Lower leg skin (tissue), 4 donors: Measurements from ENCODE around the gene NACC2. TPM values are rescaled to one million over a fixed set of nuclear protein-coding genes. Genes with fewer than 3 reads are reported as not detected.

Experiments
- DNase-seq, 2 donors: peaks; one replicate each; pipeline ENCODE4 v3.0.0-alpha.2; 2019; ENCODE audit warnings: low spot score in 2 of 2
- H3K4me3 ChIP-seq: fragments of 200-600 bp; sonication (generic); 2 replicates; pipeline ENCODE4 v1.5.1; 2017; ENCODE audit warnings: mild to moderate bottlenecking, low read depth; ENCODE audit not compliant: poor library complexity, severe bottlenecking
- CTCF ChIP-seq, 3 donors: fragments of 450-650 bp; IDR thresholded peaks; one replicate each; pipeline ENCODE4 v1.5.1; 2016; ENCODE audit warnings: antibody characterized with exemption in 3 of 3, mild to moderate bottlenecking in 3 of 3, moderate library complexity in 2 of 3
- POLR2A ChIP-seq, 2 donors: fragments of 450-650 bp; IDR thresholded peaks; one replicate each; pipeline ENCODE4 v1.6.1; 2016 to 2017; ENCODE audit warnings: antibody characterized with exemption in 2 of 2, mild to moderate bottlenecking in 1 of 2, moderate library complexity in 1 of 2
- WGBS, 2 donors: methylation state at CpG; one replicate each; pipeline ENCODE4 v1.1.5; 2018; 5-methylcytosine and 5-hydroxymethylcytosine counted together
- intact Hi-C: fragments of 100-400 bp; cut with DNase I; formaldehyde crosslinking; loops from one replicate; pipeline ENCODE4 v1.15.0; 2023; ENCODE audit warnings: low total_unique reads
- total RNA-seq, 4 donors: library from RNA; depleted of rRNA; stranded (reverse); fragments of >200 nt; gene quantifications; one replicate each; pipeline ENCODE4 v1.1.0, GENCODE V29; 2016

NACC2 gene
- total RNA-seq, 4 donors from 2014 or later = 9.1 to 17.3 (median 13.4) TPM

DNA sequence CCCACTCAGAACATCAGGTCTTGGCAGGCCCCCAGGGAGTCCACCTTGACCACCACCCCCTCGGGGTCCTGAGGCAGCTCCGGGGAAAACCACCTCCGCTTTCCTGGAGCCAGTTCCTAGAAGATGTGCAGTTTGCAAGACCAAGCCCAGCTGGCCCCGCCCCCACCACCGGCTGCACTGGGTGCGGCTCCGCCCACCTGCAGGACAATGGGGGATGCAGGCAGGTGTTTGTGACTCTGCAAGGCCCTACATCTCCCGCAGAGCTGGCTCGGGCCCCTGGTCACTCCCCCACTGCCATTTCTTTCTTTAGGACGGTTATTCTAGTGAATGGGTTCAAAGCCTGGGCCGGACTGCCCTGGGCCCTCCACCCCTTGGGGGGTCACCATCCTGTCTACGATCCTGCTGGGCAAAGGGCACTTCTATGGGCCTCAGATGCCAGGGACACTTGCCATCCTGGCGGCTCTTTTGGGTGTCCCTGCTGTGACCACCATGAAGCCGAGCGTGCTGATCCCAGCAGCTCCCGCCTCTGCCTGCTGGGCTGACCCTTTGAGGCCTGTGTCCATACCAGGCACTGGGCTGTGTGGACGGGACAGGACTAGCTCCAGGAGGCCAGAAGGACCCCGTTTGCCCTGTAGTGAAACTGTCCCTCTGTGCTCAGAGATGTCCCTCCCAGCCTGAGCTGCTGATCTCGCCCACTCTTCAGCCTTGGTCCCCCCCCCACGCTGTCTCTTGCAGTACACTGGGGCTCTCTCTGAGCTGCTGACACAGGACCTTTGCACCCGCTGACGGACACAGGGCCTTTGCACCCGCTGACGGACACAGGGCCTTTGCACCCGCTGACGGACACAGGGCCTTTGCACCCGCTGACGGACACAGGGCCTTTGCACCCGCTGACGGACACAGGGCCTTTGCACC lies 5.9 kb upstream of the NACC2 start:
- WGBS, 2 donors = 69 to 85% methylated on average over 17 to 24 of the region's 30 CpGs
- no peak overlapping the region for H3K4me3 ChIP-seq
- no peak for DNase-seq
- TF ChIP-seq CTCF (IDR thresholded peaks at IDR 0.05) = no peak
- TF ChIP-seq POLR2A (IDR thresholded peaks at IDR 0.05) = no peak
- intact Hi-C loops = no loop called here

DNA sequence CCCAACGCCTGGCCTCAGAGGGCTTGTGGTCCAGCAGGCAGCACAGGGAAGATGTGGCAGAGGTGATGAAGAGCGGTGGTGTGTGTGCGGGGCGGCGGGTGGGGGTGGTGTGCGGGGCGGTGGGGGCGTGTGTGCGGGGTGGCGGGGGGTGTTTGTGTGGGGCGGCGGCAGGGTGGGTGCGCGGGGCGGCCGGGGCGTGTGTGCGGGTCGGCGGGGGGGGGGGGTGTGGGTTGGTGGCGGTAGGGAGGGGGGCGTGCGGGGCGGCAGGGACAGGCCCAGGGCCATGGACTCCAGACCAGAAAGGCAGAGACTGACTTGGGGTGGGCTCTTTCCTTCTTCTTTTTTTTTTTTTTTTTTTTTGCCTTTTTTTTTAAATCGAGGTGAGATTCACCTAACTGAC lies 4.5 kb upstream of the NACC2 start:
- H3K4me3 ChIP-seq = no peak overlapping the region
- TF ChIP-seq POLR2A (IDR thresholded peaks at IDR 0.05) = no peak
- no peak for TF ChIP-seq CTCF (IDR thresholded peaks at IDR 0.05)
- 56 to 58% methylated on average over 10 to 20 of the region's 25 CpGs for WGBS, 2 donors
- DNase-seq = no peak
- intact Hi-C loops = no loop called here

DNA sequence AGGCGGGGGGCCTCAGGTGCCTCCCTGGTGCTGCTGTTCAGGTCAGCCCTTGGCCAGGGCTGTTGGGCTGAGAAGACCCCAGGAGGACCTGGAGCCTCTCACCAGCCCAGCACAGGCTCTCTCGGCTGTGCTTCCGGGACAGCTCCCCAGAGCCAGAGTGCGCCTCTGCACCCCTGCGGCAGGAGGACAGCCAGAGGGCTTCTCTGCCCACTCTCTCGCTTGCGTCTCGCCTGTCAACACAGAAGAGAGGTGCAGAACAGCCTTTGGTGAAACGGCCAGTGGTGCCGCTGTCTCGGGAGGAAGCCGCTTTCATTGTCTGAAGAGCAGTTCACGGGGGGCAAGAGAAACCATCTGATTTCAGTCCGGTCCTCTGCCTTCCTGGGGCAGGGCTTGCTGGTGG lies 3.8 kb upstream of the NACC2 start:
- TF ChIP-seq CTCF (IDR thresholded peaks at IDR 0.05) (no peak), POLR2A (IDR thresholded peaks at IDR 0.05) (no peak)
- H3K4me3 ChIP-seq = no peak overlapping the region
- DNase-seq = no peak
- intact Hi-C loops = no loop called here
- 56 to 67% methylated on average over 14 of the region's 14 CpGs for WGBS, 2 donors

GRCh38 chr9:136098210-136098609 lies 3.1 kb upstream of the NACC2 start:
- intact Hi-C loops = no loop called here
- no peak overlapping the region for H3K4me3 ChIP-seq
- TF ChIP-seq CTCF (IDR thresholded peaks at IDR 0.05) (no peak), POLR2A (IDR thresholded peaks at IDR 0.05) (no peak)
- 84 to 88% methylated on average over 11 of the region's 11 CpGs for WGBS, 2 donors
- no peak for DNase-seq

DNA sequence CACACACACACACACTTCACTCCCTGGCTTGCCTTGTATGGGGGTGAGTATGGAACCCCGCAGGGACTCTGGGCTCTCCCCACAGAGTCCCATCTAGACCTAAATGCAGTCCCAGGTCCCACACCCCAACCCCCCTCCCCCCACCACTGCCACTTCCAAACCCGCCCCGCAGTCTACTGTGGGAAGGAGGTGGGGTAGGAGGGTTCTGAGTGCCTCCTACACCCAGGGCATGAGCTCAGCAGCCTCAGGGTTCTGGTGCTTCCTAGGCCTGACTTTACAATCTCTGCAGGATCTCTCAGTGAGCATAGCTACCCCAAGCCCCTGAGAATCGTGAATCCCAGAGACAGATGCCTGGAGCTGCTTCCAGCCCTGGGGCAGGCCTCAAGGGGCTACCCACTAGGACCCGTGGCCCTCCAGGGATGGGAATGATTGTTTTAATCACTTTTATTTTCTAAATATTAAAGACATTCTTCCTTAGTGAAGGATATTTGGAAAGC lies 1.5 kb upstream of the NACC2 start:
- no peak for DNase-seq
- 68 to 78% methylated on average over 5 of the region's 5 CpGs for WGBS, 2 donors
- TF ChIP-seq CTCF (IDR thresholded peaks at IDR 0.05) (no peak), POLR2A (IDR thresholded peaks at IDR 0.05) (no peak)
- intact Hi-C loops = no loop called here
- H3K4me3 ChIP-seq = no peak overlapping the region
